Breast epithelium (tissue), 4 donors: ENCODE data around the gene ACP5. TPM values are rescaled to one million over a fixed set of nuclear protein-coding genes. Genes with fewer than 3 reads are reported as not detected.
"Not testable (repeated sequence)": the region's sequence is repeated elsewhere in the genome, so short reads cannot be mapped to it uniquely, and the experiment has no call there.

Experiments
- DNase-seq, 2 donors: peaks; one replicate each; pipeline ENCODE4 v3.0.0-alpha.2; 2019; ENCODE audit warnings: low spot score in 2 of 2
- H3K27ac ChIP-seq, 2 donors: fragments of 200-600 bp; sonication (generic) in 1 of 2; one replicate each; pipeline ENCODE4 v1.5.1; 2016 to 2019; ENCODE audit warnings: mild to moderate bottlenecking in 1 of 2
- H3K27me3 ChIP-seq, 2 donors: fragments of 200-600 bp; sonication (generic) in 1 of 2; one replicate each; pipeline versions ENCODE4 v1.5.1 to v1.6.0; 2017 to 2019; ENCODE audit warnings: control low read depth in 1 of 2, mild to moderate bottlenecking in 1 of 2
- H3K36me3 ChIP-seq: fragments of 200-600 bp; one replicate; pipeline ENCODE4 v1.5.1; 2019
- H3K4me1 ChIP-seq, 2 donors: fragments of 200-600 bp; sonication (generic); one replicate each; pipeline ENCODE4 v1.5.1; 2016 to 2019; ENCODE audit warnings: control low read depth in 1 of 2
- H3K4me3 ChIP-seq, 3 donors: fragments of 200-600 bp; sonication (generic); 1 replicate in 2 of 3; 2 replicates in 1 of 3; pipeline ENCODE4 v1.5.1; 2016 to 2019; ENCODE audit warnings: mild to moderate bottlenecking in 3 of 3, moderate library complexity in 2 of 3
- H3K9me3 ChIP-seq, 2 donors: fragments of 200-600 bp; sonication (generic) in 1 of 2; one replicate each; pipeline ENCODE4 v1.5.1; 2016 to 2019; ENCODE audit warnings: control low read depth in 1 of 2
- CTCF ChIP-seq, 3 donors: fragments of 450-650 bp; IDR thresholded peaks; one replicate each; pipeline ENCODE4 v1.5.1; 2016 to 2017; ENCODE audit warnings: antibody characterized with exemption in 3 of 3, mild to moderate bottlenecking in 3 of 3, moderate library complexity in 3 of 3
- POLR2A ChIP-seq: fragments of 450-650 bp; IDR thresholded peaks from one replicate; pipeline ENCODE4 v1.6.1; 2016; ENCODE audit warnings: antibody characterized with exemption, mild to moderate bottlenecking, moderate library complexity
- POLR2AphosphoS5 ChIP-seq, 3 donors: sonication (generic); formaldehyde crosslinking; IDR thresholded peaks; one replicate each; pipeline ENCODE4 v1.6.1; 2017; ENCODE audit warnings: antibody characterized with exemption in 3 of 3
- intact Hi-C: fragments of 100-400 bp; cut with DNase I; formaldehyde crosslinking; loops from one replicate; pipeline ENCODE4 v1.15.1; 2023; ENCODE audit warnings: low total_unique reads
- total RNA-seq, 3 donors: library from RNA; depleted of rRNA; stranded (reverse); fragments of >200 nt; gene quantifications; one replicate each; pipeline ENCODE4 v1.1.0, GENCODE V29; 2016

ACP5 gene
- total RNA-seq, 3 donors from 2014 or later = 33.4 to 101 (median 92.8) TPM

- H3K4me3 ChIP-seq = no peak overlapping the region
- no peaks in the 10 kb centered on the region for H3K27me3 ChIP-seq
- H3K27ac ChIP-seq = no peak overlapping the region
- H3K4me1 ChIP-seq = no peaks in the 10 kb centered on the region
- TF ChIP-seq CTCF (IDR thresholded peaks at IDR 0.05) (no peak), POLR2AphosphoS5 (IDR thresholded peaks at IDR 0.05) (no peak), POLR2A (no peak)
- DNase-seq = no peak
- H3K9me3 ChIP-seq = peaks cover 7 to 20% of the 10 kb centered on the region in 2 donors
- intact Hi-C loops = no loop called here
- peaks cover 26% of the 10 kb centered on the region for H3K36me3 ChIP-seq
Measured at GRCh38 chr19:11617180-11618062, 40.0 kb upstream of the ACP5 start.

GRCh38 chr19:11612816-11613511 is 35.5 kb upstream of the ACP5 start:
- no peaks in the 10 kb centered on the region for H3K4me1 ChIP-seq
- H3K27me3 ChIP-seq = no peaks in the 10 kb centered on the region
- peaks cover 7 to 15% of the 10 kb centered on the region in 2 donors for H3K9me3 ChIP-seq
- intact Hi-C loops = no loop called here
- no peak overlapping the region for H3K4me3 ChIP-seq
- no peak overlapping the region for H3K27ac ChIP-seq
- peaks cover 15% of the 10 kb centered on the region for H3K36me3 ChIP-seq
- DNase-seq = no peak
- TF ChIP-seq CTCF (IDR thresholded peaks at IDR 0.05) (no peak), POLR2AphosphoS5 (IDR thresholded peaks at IDR 0.05) (no peak), POLR2A (no peak)

- no peak overlapping the region for H3K4me3 ChIP-seq
- intact Hi-C loops = no loop called here
- no peaks in the 10 kb centered on the region for H3K27me3 ChIP-seq
- TF ChIP-seq POLR2AphosphoS5 (IDR thresholded peaks at IDR 0.05) = no peak
- no peak for TF ChIP-seq CTCF (IDR thresholded peaks at IDR 0.05)
- no peak for TF ChIP-seq POLR2A
- DNase-seq = no peak
- no peaks in the 10 kb centered on the region for H3K4me1 ChIP-seq
- H3K27ac ChIP-seq = no peak overlapping the region
- peaks cover 1 to 7% of the 10 kb centered on the region in 2 donors for H3K9me3 ChIP-seq
- peaks cover 3% of the 10 kb centered on the region for H3K36me3 ChIP-seq
Measured at GRCh38 chr19:11611730-11612129, 34.3 kb upstream of the ACP5 start.

- no peaks in the 10 kb centered on the region for H3K36me3 ChIP-seq
- no peak overlapping the region for H3K27ac ChIP-seq
- intact Hi-C loops = no loop called here
- no peak for DNase-seq
- H3K9me3 ChIP-seq = peaks cover 9 to 10% of the 10 kb centered on the region in 2 donors
- TF ChIP-seq POLR2AphosphoS5 (IDR thresholded peaks at IDR 0.05) (no peak), CTCF (IDR thresholded peaks at IDR 0.05) (no peak), POLR2A (no peak)
- no peaks in the 10 kb centered on the region for H3K4me1 ChIP-seq
- no peaks in the 10 kb centered on the region for H3K27me3 ChIP-seq
- no peak overlapping the region for H3K4me3 ChIP-seq
Measured at GRCh38 chr19:11606484-11606883, 29.0 kb upstream of the ACP5 start.

GRCh38 chr19:11599704-11600103 is 22.3 kb upstream of the ACP5 start:
- H3K36me3 ChIP-seq, H3K4me3 ChIP-seq, DNase-seq, H3K27me3 ChIP-seq, H3K4me1 ChIP-seq, H3K9me3 ChIP-seq, H3K27ac ChIP-seq, intact Hi-C loops: not testable (repeated sequence)
